ENCODE results near the gene MAD2L1.
"Not testable (repeated sequence)": the region's sequence is repeated elsewhere in the genome, so short reads cannot be mapped to it uniquely, and the experiment has no call there.

MAD2L1 gene

DNA sequence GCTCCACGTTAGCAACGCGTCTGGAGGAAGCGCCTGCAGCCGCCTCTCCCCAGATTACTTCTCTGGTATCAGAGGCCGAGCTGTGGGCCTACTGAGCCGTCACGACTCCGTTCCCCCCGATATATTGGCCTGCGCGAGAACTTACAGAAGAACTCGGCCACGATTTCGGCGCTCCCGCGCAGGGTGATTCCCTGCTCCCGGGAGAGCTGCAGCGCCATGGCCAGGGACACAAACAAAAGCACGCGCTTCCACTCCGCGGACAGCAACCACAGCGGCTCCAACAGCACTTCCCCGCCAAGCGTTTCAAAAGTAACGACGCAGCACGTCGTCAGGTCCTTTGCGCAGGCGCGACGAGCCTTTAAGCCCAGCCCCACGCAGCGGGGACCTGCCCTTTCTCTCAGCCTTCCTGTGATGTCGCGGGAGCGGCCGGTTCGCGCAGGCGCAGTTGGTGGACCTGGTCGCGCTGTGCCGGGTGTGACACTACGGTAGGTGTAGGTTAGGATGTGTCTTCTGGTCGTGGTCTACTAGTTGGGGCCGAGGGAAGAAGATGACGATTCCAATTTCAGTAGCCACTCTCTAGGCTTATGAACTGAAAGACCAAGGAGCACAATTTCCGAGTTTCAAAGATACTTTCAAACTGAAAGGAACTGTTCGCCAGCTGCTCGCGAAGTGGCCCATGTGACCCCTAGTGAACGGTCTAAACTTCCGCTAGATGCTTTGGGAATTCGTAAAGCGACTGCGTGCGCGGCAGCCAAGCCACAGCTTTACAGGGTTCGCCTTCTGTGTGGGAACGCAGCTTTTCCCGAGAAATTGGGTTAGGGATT, at the start of gene MAD2L1:
TSS of gene MAD2L1 (minus strand) at position 332 of the 824 bp plus-strand sequence. CDS start at position 218, 114 bp downstream.
- DNase-seq, result peak; percentile 99

DNA sequence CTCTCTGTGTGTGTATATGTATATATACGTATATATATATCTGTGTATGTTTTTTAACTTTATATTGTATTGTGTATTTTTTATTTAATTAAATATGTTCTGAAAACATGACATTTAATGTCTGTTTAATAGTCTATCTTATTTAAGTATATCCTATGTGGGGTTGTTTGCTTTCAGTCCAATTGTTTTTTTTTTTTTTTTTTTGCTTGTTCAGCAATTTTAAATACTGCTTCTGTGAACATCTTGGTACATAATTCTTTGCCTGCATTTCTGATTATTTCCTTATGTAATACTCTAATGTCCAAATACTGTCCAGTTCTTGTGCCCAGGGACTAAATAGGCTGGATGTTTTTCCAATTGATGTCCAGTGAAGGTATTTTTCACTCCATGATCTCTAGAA, 45.1 kb upstream of the MAD2L1 start:
- no peak for DNase-seq

DNA sequence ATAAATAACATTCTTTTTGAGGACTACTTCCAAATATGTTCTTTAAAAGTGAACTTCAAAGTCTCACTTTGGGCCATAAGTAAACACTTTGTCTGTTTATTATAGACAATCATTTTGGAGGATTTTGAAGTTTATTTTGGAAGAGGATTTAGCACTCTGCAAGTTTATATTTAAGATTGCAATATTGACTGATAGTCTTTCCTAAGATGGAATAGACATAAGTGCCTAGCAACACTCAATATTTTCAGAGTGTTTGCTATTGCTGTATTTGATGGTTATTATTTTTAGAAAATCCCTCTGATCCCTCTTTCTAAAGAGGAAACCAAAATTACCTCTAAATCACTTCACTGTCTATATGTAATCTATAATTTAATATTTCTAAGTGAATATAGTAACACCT, 42.8 kb upstream of the MAD2L1 start:
- DNase-seq, result no peak

DNA sequence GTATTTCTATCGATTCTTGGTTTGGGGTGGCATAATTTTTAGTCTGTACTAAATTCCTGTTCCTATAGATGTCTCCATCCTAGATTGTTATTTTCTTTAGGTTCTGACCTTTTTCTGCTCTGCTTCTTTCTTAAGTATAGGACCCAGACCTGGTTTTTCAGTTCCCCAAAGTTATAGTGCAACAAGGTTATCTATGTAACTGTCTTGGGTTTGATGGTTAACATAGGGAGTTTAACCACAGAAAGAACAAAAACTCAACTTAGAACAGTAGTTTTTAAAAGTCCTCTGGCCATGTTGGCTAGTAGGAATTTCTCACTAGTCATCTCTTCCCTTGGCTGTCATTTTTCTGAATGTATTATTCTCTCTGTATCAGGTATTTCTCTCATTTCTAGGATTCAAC, 38.8 kb upstream of the MAD2L1 start:
- no peak for DNase-seq

DNA sequence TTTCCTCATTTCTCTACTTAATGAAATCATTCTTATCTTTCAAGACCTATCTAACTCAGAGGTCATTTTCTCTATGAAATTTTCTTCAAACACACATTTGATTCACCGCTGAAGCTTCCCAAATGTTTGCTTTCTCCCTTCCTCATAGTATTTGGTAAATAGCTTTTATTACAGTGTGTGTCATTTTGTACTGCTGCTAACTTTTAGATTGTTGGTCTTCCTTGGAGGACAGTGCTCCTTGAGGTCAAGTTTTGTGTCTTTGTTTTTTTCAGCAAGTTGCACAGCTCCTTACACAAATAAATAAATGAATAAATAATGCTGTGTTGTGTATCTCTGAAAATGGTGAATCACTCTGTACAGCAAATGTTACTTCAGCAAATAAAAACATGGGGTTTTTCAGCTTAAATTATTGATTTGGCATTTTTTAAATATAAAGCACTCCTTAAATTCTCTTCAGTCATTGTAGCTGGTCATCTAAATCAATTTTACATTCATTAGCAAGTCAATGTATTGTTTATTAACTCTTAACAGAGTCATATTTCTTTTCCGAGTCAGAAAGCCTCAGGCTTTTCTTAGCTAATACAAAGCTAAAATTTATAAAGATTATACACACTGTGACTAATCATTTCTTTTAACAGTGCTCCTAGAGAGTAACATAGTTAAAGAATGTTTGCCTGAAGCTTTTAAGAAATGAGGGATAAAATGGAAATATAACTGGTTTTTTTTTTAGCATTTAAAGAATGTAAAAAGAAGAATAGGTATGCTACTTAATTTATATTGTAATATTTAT, 30.1 kb upstream of the MAD2L1 start:
- DNase-seq, result no peak

DNA sequence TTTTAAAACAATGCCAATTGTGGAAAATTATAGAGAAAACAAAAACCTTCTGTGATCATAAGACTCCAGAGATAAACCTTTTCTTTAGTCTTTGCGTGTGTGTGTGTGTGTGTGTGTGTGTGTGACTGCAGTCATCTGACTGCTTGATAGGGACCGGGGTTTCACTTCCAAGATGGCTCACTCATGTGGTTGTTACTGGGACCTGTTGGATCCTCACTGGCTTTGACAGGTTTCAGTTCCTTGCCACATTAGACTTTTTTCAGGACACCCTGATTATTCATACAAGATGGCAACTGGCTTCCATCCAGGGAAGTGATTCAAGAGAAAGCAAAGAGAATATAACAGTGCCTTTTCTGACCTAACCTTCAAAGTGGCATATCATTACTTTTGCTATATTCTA, 21.9 kb upstream of the MAD2L1 start:
- DNase-seq, result no peak

DNA sequence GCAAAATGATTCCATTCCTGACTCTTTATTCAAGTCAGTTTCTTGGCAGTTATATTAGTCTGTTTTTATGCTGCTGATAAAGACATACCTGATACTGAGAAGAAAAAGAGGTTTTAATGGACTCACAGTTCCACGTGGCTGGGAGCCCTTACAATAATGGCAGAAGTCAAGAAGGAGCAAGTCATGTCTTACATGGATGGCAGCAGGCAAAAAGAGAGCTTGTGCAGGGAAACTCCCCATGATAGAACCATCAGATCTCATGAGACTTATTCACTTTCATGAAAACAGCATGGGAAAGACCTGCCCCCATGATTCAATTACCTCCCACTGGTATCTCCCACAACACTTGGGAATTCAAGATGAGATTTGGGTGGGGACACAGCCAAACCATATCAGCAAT, 21.4 kb upstream of the MAD2L1 start:
- DNase-seq, result not testable (repeated sequence)

DNA sequence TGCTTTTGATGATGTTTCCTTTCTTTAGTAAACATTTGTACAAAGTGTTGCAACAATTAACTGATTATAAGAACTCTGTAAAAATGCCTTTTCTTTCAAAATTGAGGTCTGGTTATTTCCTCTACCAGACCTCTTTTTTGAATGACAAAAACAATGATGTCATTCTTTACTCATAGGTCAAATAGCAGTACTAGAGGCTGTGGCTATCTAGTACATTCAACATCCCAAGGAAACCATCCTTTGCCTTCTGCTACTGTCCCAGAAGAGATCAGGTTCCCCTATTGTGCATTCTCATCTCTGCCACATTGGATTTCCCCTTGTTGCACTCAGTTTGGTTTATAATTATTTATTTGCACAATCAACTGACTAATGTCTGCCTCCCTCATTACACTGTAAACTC, 19.1 kb upstream of the MAD2L1 start:
- DNase-seq, result no peak

DNA sequence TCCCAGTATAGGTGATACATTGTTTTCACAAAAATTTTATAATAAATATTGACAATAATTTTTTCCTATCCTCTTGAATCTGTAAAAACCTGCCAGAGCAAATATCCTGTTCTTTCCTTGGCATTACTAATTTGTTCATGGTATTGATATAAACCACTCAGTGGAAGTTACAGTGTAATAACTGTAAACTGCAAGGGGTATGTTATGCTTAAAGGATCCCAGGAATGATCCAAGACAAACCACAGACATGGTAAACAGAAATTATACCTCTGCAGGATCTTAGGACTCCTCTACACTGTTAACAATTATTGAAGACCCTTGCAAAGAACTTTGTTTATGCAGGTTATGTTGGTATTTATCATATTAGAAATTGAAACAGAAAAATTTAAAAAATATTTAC, 17.7 kb upstream of the MAD2L1 start:
- no peak for DNase-seq

DNA sequence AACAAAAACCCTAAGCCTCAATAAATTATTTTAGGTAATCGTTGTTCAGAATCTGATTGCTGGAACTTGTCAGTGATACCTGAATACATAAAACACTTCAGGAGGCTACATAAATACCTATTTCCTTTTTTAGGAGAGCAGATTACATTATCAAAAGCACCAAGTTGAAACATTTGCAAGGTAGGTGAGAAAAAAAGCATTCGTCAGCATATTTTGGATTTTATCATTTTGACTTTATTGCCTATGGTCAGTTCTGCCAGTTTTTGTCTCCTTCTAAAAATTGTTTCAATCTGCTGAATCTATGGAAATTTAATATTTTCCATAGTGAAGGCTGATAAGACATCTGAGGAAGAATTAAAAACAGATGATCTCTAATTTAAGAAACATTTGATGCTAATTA, 16.5 kb upstream of the MAD2L1 start:
- DNase-seq, result no peak

DNA sequence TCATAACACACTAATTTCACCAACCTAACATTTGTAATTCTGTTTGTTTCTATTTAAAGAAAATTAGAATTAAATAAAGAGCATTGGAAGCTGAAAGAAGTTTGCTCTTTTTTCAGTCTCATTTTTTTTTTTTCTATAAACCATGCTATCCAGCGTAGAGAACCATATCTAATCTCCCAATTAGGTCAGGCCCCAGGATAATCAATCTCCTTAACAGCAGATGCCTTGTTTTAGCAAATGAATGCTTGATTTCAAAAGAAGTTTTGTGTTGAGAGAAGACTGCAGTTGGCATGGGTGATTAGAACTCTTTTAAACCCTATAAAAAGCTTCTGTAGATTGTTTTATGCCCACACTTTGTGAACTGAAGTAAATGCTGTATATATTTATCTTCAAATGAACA, 15.6 kb upstream of the MAD2L1 start:
- no peak for DNase-seq

DNA sequence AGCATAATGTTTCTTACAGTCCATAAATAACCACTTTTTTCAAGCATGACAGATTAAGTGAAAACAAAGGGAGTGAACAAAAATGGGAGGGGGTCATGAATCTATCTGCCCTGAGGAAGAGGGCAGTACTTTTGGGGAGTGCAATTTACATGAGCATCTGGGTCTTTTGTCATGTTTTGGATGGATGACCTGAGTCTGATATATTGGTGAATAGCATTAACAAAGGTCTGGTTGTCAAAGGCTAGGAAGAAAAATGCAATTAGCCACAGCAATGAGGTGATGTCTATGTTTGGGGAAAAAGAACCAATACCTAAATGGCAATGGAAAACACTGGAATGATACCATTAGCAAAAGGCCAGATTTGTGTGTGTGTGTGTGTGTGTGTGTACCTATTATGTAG, 15.1 kb upstream of the MAD2L1 start:
- no peak for DNase-seq

DNA sequence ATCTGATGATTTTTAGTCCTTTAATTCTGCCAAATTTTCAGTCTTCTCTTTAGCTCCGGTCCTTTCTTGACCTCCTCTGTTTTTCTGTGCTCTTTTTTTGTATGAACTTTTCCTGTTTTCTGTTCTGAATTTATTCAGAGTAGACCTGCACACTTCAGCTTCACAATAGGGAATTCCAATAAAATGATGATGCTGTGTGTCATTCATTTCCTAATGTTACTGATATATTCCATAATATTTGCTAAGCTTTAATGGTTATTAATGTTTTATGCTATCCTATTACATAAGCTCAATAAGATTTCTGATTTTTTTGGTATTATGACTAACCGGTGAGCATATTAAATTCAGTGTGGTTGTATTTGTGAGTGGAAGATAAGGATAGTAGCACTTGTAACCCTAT, 13.9 kb upstream of the MAD2L1 start:
- DNase-seq, result no peak

DNA sequence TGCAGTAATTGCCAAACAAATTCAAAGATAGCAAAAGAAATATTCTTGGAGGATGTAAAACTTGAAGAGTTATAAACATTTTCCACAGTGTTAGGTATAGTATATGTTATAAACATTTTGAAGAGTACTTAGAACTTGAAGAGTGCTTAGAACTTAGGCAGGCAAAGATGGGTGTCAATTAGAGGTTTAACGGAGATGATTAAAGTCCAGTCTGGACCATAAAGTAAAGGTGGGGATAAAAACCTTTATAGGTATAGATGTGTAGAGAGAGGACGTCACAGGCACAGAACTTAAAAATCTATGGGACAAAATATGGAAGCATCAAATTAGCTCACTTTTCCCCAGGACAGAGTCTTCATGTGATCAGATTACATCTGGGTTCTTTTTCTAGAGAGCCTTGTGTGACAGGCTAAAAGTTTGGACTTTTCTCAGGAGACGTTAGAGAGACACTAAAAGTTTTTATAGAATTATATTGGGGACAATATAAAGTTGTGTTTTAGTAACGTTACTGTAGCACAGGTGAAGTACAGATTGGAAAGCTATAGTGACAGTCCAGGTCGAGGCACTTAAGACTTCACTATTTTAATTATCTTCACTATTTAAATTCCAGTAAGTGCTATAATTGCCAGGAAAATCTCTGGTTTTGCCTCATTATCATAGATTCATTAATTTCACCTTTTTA, 13.3 kb upstream of the MAD2L1 start:
- no peak for DNase-seq

DNA sequence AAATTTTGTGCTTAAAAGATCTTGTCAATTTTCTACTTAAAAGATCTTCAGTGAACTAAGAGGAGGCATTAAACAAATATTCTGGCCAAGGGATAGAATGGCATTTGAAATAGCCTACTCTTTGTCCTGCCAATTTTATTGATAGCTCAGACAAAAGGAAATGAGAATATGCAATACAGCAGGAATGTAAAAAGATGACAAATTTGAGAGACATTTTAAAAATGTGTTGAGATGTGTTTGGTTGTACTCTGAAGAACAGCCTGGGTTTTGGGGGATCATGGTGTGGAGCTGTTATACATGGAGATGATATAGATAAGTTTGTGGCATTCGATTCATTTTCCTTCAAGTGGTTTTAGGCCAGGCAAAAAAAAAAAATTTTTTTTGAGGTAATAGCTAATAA, 11.6 kb upstream of the MAD2L1 start:
- DNase-seq, result no peak

DNA sequence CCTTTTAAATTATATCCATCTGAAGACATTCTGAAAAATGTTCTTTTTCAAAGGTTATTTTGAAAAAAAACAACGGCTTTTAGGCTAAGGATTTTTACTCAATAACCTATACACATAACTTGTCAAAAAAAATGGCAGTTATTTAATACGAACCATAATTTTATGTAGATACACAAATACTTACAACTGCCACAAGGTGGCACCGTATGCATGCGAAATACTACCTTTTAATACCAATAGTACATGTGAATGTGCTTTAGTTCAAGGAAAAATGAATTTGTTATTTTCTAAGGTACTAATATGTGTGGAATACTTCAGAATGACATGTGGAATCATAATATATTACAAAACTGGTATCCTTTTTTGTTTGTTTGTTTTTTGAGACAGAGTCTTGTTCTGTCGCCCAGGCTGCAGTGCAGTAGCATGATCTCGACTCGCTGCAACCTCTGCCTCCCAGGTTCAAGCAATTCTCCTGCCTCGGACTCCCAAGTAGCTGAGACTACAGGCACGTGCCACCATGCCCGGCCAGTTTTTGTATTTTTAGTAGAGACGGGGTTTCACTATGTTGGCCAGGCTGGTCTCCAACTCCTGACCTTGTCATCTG, 4.6 kb upstream of the MAD2L1 start:
- no peak for DNase-seq

DNA sequence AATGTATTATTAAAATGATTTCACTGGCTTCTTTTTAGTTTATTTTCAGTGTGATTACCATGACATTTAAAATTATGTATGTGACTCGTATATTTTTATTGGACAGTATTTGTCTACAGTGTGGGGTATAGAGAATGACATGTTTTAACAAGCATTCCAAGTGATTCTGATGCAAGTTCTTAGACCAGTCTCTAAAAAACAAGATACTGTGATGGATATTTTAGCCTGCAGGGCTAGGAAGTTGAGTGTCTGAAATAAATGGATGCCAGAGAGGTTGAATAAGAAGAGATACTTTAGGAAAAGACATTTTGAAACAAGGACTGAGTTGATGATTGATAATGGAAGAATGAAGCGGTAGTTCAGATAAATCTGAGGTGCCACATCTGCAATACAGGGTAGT, 3.5 kb upstream of the MAD2L1 start:
- DNase-seq, result no peak

DNA sequence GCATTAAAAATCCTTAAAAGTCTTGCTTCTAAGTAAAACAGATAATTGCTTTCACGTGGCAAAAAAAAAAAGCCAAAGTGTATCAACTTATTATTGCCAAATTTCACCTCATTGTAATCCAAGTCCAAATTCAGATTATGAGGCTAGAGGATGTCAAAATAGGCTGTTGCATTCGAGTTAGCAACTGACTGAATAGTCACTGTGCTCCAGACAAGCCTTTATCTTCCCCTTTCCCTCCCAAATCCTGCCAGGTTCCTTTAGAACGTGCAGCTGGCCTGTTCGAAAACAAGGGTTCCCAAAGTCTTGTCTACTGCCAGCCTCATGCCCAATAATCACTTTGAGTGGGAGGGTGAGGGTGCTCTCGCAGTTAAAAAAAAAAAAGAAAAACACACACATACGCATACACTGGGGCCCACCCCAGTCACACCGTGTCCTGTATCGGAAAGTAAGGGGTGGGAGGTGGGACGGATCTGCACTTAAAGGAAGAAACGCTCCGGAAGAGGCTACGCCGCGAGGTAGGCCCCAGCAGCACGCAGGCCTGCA, 603 bp downstream of the MAD2L1 start:
- no peak for DNase-seq

DNA sequence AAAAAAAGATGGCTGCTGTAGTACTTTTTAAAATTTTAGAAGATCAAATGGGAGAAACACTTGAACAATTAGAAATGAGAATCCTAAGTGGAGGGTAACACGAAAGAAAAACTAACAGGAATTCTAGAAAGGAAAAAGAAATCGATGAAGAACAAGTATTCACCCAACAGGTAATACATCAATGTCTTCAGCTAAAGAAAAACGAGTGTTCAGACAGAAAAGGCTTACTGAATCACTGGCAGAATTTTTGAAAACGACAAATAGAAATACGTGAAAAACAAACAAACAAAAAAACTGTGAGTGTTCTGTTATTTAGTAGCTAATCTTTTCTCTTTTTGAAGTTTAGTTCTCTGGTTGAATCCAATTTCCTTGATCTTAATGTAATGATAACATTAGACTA, 1.8 kb downstream of the MAD2L1 start:
- no peak for DNase-seq

DNA sequence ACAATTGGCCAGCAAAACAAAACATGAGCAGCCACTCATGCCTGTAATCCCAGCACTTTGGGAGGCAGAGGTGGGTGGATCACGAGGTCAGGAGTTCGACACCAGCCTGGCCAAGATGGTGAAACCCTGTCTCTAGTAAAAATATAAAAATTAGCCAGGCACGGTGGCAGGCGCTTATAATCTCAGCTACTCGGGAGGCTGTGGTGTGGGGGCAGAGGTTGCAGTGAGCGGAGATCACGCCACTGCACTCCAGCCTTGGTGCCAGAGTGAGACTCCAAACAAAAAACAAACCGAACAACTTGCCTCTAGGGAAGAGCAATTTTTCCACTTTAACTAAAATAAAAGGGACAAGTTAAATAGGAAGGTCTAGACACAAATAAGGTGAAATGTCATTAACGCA, 2.9 kb downstream of the MAD2L1 start:
- DNase-seq, result not testable (repeated sequence)

DNA sequence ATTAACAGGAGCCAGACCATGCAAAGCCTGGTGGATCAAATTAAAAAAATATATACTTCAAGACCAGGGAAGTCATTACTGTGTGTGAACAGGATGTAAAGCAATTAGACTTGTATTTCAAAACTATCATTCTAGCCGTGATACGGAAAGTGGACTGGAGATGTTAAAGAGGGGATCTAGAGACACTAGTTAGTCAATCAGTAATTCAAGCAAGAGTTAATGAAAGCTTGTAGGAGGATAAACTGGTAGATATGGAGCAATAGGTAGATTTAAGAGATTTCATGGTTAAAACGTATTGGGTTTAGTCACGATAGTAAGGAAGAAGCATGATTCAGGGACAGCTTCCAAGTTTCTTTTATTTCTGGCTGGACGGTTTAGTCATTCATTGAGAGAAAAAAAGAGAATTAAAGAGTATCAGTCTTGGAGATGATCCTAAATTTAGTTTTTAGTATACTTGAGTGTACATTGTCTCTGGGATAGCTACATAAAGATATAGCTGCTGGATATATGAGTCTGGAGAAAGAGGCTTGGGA, 3.9 kb downstream of the MAD2L1 start:
- no peak for DNase-seq

DNA sequence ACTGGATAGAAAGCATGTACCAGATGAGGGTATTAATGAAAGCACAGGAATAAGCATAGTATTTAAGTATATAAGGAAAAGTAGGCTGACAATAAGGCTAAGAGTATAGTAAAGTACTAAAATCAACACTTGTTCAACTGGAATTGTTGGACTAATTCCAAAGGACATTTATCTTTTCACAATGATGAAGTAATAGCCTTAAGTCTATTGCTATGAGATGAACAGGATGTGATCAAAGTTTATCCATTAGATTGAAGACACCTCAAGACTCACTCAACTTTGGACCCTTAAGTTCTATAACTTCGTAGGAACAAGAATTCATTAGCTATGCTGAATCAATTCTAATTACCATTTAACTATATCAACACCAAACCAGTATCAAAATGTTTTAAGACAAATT, 7.6 kb downstream of the MAD2L1 start:
- no peak for DNase-seq

DNA sequence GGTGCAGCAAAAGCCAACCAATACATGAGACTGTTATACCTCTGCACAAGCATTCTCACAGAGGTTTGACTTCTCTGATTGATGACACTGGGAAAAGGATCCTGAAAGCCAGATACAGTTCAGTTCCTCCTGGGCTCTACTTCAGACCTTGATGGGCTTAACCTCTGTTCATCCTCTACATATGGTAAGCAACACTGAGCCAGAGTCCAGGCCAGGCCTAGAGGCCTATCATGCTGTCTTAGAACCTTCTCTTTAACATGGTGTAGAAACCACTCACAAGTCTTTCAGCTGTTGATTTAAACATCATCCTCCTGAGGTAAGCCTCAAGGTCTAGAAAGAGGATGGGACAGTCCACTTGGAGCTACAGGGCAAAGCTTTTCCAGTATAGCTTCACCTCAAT, 9.2 kb downstream of the MAD2L1 start:
- DNase-seq, result no peak

All from T1000 (cell line).